Activated CD8-positive, alpha-beta memory T cell treated with anti-CD3 and anti-CD28 coated beads for 1 hour (primary cell): ENCODE results near the gene CCDC148.
"Not testable (repeated sequence)": the region's sequence is repeated elsewhere in the genome, so short reads cannot be mapped to it uniquely, and the experiment has no call there.

Source experiments
- DNase-seq, 2 donors: peaks; one replicate each; pipeline ENCODE4 v3.0.0-alpha.2; 2020; ENCODE audit warnings: low read depth in 1 of 2; ENCODE audit errors: extremely low read depth in 1 of 2

CCDC148 gene

GRCh38 chr2:158223066-158223465 is 233.5 kb downstream of the CCDC148 start:
- DNase-seq, result not testable (repeated sequence)

GRCh38 chr2:158221063-158222020 is 235.2 kb downstream of the CCDC148 start:
- no peak for DNase-seq

- DNase-seq, result no peak
Measured at GRCh38 chr2:158217593-158217992, 239.0 kb downstream of the CCDC148 start.

- no peak for DNase-seq
Measured at GRCh38 chr2:158214431-158214830, 242.1 kb downstream of the CCDC148 start.

GRCh38 chr2:158213773-158214172 is 242.8 kb downstream of the CCDC148 start:
- no peak for DNase-seq

- DNase-seq, result no peak
Measured at GRCh38 chr2:158212301-158212700, 244.3 kb downstream of the CCDC148 start.

- no peak for DNase-seq
Measured at GRCh38 chr2:158211502-158211901, 245.1 kb downstream of the CCDC148 start.

- no peak for DNase-seq
Measured at GRCh38 chr2:158207354-158207753, 249.2 kb downstream of the CCDC148 start.

GRCh38 chr2:158205215-158205614 is 251.3 kb downstream of the CCDC148 start:
- no peak for DNase-seq

- DNase-seq, result no peak
Measured at GRCh38 chr2:158204741-158205165, 251.8 kb downstream of the CCDC148 start.

GRCh38 chr2:158202161-158202815 is 254.3 kb downstream of the CCDC148 start:
- DNase-seq, result no peak

GRCh38 chr2:158199928-158200650 is 256.5 kb downstream of the CCDC148 start:
- no peak for DNase-seq

GRCh38 chr2:158197940-158198339 is 258.6 kb downstream of the CCDC148 start:
- DNase-seq, result no peak

GRCh38 chr2:158194229-158194628 is 262.3 kb downstream of the CCDC148 start:
- no peak for DNase-seq

GRCh38 chr2:158192515-158193443 is 263.8 kb downstream of the CCDC148 start:
- no peak for DNase-seq

GRCh38 chr2:158191076-158191895 is 265.3 kb downstream of the CCDC148 start:
- no peak for DNase-seq

GRCh38 chr2:158189526-158189925 is 267.0 kb downstream of the CCDC148 start:
- DNase-seq, result no peak

- no peak for DNase-seq
Measured at GRCh38 chr2:158187908-158188307, 268.6 kb downstream of the CCDC148 start.

- DNase-seq, result no peak
Measured at GRCh38 chr2:158184556-158185343, 271.8 kb downstream of the CCDC148 start.
